GM12878 (cell line): ENCODE results near the gene PCDHGC3. TPM values are rescaled to one million over a fixed set of nuclear protein-coding genes. Genes with fewer than 3 reads are reported as not detected.

Source experiments
- ATAC-seq: fragments of 200-7000 bp; cut with Tn5 transposase; 3 replicates; pipeline ENCODE4 v1.9.1; 2020; ENCODE audit warnings: mild to moderate bottlenecking, moderate library complexity
- BruUV-seq: library from RNA; stranded (reverse); fragments of 400-500 nt; replicated peaks from 2 replicates; lab custom pipeline; 2021; lab: Mats Ljungman, UMichigan
- CTCF ChIA-PET: fragments of 300-600 bp; sonication (Branson Sonifier 250); formaldehyde crosslinking; extraction: SDS; loops from one replicate; lab custom pipeline; 2021; ENCODE audit warnings: inconsistent platforms; lab: Yijun Ruan, JAX
- POLR2A ChIA-PET: fragments of 350-600 bp; formaldehyde crosslinking; extraction: SDS; loops from one replicate; lab custom pipeline; 2021; ENCODE audit warnings: inconsistent platforms; lab: Charles Lee
- RAD21 ChIA-PET: fragments of 300-600 bp; sonication (Branson Sonifier 250); formaldehyde crosslinking; loops from one replicate; lab custom pipeline; 2023; ENCODE audit warnings: antibody characterized with exemption; ENCODE audit not compliant: unreplicated experiment; lab: Charles Lee
- SMC1A ChIA-PET: fragments of 300-600 bp; sonication (Branson Sonifier 250); formaldehyde crosslinking; loops from one replicate; lab custom pipeline; 2023; ENCODE audit not compliant: unreplicated experiment, uncharacterized antibody; lab: Charles Lee
- DNase-seq: peaks from one replicate; pipeline ENCODE4 v3.0.0-alpha.2; 2011; ENCODE audit warnings: low read depth, low spot score
- FAIRE-seq: peaks from 3 replicates; lab custom pipeline; 2011; peaks lifted over from hg19 to GRCh38; lab: Jason Lieb, UNC
- H2AFZ ChIP-seq: 2 replicates; pipeline ENCODE4 v1.6.0; 2011; ENCODE audit warnings: low read depth, low read length, control low read depth; ENCODE audit not compliant: control insufficient read depth
- H3K27ac ChIP-seq: 2 replicates; pipeline ENCODE4 v1.5.1; 2011; ENCODE audit warnings: control low read depth; ENCODE audit not compliant: control insufficient read depth, insufficient read depth
- H3K27me3 ChIP-seq, 2 experiments: replicated peaks in 1 of 2; 2 replicates each; pipeline versions ENCODE4 v1.6.0 to v1.6.1; 2011; ENCODE audit warnings: low read length in 1 of 2; ENCODE audit not compliant: control insufficient read depth in 2 of 2, insufficient read depth in 2 of 2
- H3K36me3 ChIP-seq, 2 experiments: 2 replicates each; pipeline ENCODE4 v1.5.1; 2011; ENCODE audit warnings: low read length in 1 of 2; ENCODE audit not compliant: control insufficient read depth in 2 of 2, insufficient read depth in 2 of 2
- H3K4me1 ChIP-seq: 2 replicates; pipeline ENCODE4 v1.6.1; 2011; ENCODE audit warnings: mild to moderate bottlenecking, low read length, moderate library complexity, mixed read lengths; ENCODE audit not compliant: control insufficient read depth, insufficient read depth
- H3K4me2 ChIP-seq: 2 replicates; pipeline ENCODE4 v1.6.0; 2011; ENCODE audit warnings: control low read depth; ENCODE audit not compliant: control insufficient read depth, insufficient read depth
- H3K4me3 ChIP-seq: fragments of 200-600 bp; sonication (generic); 2 replicates; pipeline ENCODE4 v1.5.1; 2016
- H3K79me2 ChIP-seq: 2 replicates; pipeline ENCODE4 v1.6.0; 2011; ENCODE audit warnings: low read length; ENCODE audit not compliant: control insufficient read depth, insufficient read depth
- H3K9ac ChIP-seq: 2 replicates; pipeline ENCODE4 v1.8.0; 2011; ENCODE audit warnings: low read length, control low read depth, mixed read lengths; ENCODE audit not compliant: control insufficient read depth, insufficient read depth
- H3K9me3 ChIP-seq: replicated peaks from 3 replicates; pipeline ENCODE4 v1.5.1; 2011; ENCODE audit warnings: mild to moderate bottlenecking, low read length; ENCODE audit not compliant: control insufficient read depth, insufficient read depth
- H4K20me1 ChIP-seq: 2 replicates; pipeline ENCODE4 v1.6.0; 2011; ENCODE audit not compliant: control insufficient read depth, insufficient read depth
- ASH2L ChIP-seq: fragments of 300-600, 200-600 bp; sonication (generic); IDR thresholded peaks from 2 replicates; pipeline ENCODE4 v1.6.1; 2017; ENCODE audit warnings: low read depth, mild to moderate bottlenecking, borderline replicate concordance
- ATF3 ChIP-seq: IDR thresholded peaks from 2 replicates; pipeline ENCODE4 v1.6.1; 2011; ENCODE audit warnings: low read depth, mild to moderate bottlenecking, low read length, moderate library complexity, borderline replicate concordance; ENCODE audit errors: extremely low read depth
- ATF7 ChIP-seq: fragments of 450-650 bp; IDR thresholded peaks from 2 replicates; pipeline ENCODE4 v1.6.1; 2016; ENCODE audit warnings: low read depth, mild to moderate bottlenecking
- CTCF ChIP-seq, 3 experiments: IDR thresholded peaks in 2 of 3; conservative IDR thresholded peaks in 1 of 3; 2 replicates each; pipeline ENCODE4 v1.5.1; 2011; ENCODE audit warnings: low read depth in 3 of 3, low read length in 3 of 3, mild to moderate bottlenecking in 3 of 3, control low read depth in 2 of 3, moderate library complexity in 2 of 3, inconsistent platforms in 1 of 3, mixed read lengths in 1 of 3; ENCODE audit not compliant: control insufficient read depth in 2 of 3, insufficient read depth in 1 of 3; ENCODE audit errors: extremely low read depth in 1 of 3
- HSF1 ChIP-seq: fragments of 150-350 bp; IDR thresholded peaks from 2 replicates; pipeline ENCODE4 v1.6.1; 2014; ENCODE audit warnings: mild to moderate bottlenecking, low read depth, low read length
- MAX ChIP-seq: IDR thresholded peaks from 2 replicates; pipeline ENCODE4 v1.6.1; 2012; ENCODE audit warnings: low read depth, low read length, improper control_type of control experiment
- MLLT1 ChIP-seq: fragments of 450-650 bp; IDR thresholded peaks from 2 replicates; pipeline ENCODE4 v1.6.1; 2016; ENCODE audit warnings: mild to moderate bottlenecking
- SKIL ChIP-seq: fragments of 450-650 bp; IDR thresholded peaks from 2 replicates; pipeline ENCODE4 v1.6.1; 2017; ENCODE audit warnings: mild to moderate bottlenecking, low read depth, inconsistent platforms; ENCODE audit not compliant: poor library complexity, severe bottlenecking
- SMARCA5 ChIP-seq: fragments of 450-650 bp; IDR thresholded peaks from 2 replicates; pipeline ENCODE4 v1.6.1; 2017; ENCODE audit warnings: mild to moderate bottlenecking
- WGBS: methylation state at CpG from one replicate; pipeline ENCODE4 v1.1.6; 2016; ENCODE audit warnings: low lambda C conversion rate; ENCODE audit not compliant: insufficient replicate concordance, insufficient coverage; ENCODE audit errors: missing lambda C conversion rate; 5-methylcytosine and 5-hydroxymethylcytosine counted together
- in situ Hi-C: fragments of 300-500 bp; cut with MboI; formaldehyde crosslinking; loops from 9 replicates; pipeline ENCODE4 v1.14.3; 2018; ENCODE audit warnings: mixed read lengths
- intact Hi-C: fragments of 100-400 bp; cut with micrococcal nuclease; formaldehyde crosslinking; loops from one replicate; pipeline ENCODE4 v1.14.2; 2022; ENCODE audit not compliant: unreplicated experiment
- polyA plus RNA-seq, 11 experiments: library from polyadenylated mRNA; depleted of rRNA in 4 of 11; unstranded in 6 of 11; stranded (reverse) in 5 of 11; fragments of >200 nt; fragmentation: Nextera tagmentation in 4 of 11; fragmentation: Illumina TruSeq in 1 of 11; extraction: Ambion mirVana in 4 of 11; extraction: Trizol in 1 of 11; gene quantifications; 1 replicate in 1 of 11; 2 replicates in 10 of 11; pipeline versions ENCODE4 v1.2.1 to v1.2.3, GENCODE V29; 2011 to 2016; ENCODE audit warnings: inconsistent platforms in 2 of 11, missing spikeins in 2 of 11, low read depth in 1 of 11
- total RNA-seq, 4 experiments: library from RNA; depleted of rRNA in 3 of 4; stranded (reverse); fragments of >200 nt in 3 of 4; fragmentation: Illumina TruSeq in 1 of 4; extraction: Trizol in 1 of 4; gene quantifications; 2 replicates each; pipeline versions ENCODE4 v1.2.1 to v1.2.3, GENCODE V29; 2013 to 2021

PCDHGC3 gene
- total and polyA plus RNA-seq, 10 of the 15 experiments (the other 5 are each of a cell fraction or from before 2014, with no cell fraction given) = 0.53 to 22.1 (median 12.0) TPM

- Histone ChIP-seq H3K27ac (no peak overlapping the region), H4K20me1 (no peaks in the 10 kb centered on the region), H3K4me3 (no peak overlapping the region), H3K36me3 (peaks cover 0 to 4% of the 10 kb centered on the region in 2 experiments; a peak in 1 of 4 replicates), H3K27me3 (no peaks in the 10 kb centered on the region), H3K9me3 (no peaks in the 10 kb centered on the region), H2AFZ (no peak overlapping the region), H3K9ac (no peak overlapping the region), H3K79me2 (no peaks in the 10 kb centered on the region; the same call in none of the 2 replicates), H3K4me1 (peaks cover 42% of the 10 kb centered on the region), H3K4me2 (no peak overlapping the region)
- RAD21 ChIA-PET = no interaction called here
- 60% methylated on average over 4 of the region's 4 CpGs for WGBS
- in situ Hi-C loops (no loop called here), intact Hi-C loops (no loop called here)
- CTCF ChIA-PET = interaction anchor here (0.5 to 11.9 kb wide), 8 partner anchors 9 to 134 kb away, joined by 3 to 213 read pairs (median 6); partner anchors contain the start of genes PCDHGA10, PCDHGA11, PCDHGC3 and PCDHGC4
- TF ChIP-seq HSF1 (no peak), SMARCA5 (no peak), CTCF (IDR thresholded peaks at IDR 0.05 in 2 of 3, conservative IDR thresholded peaks at IDR 0.05 in 1 of 3; ENCODE audit: control insufficient read depth in 2 of 3, extremely low read depth in 1 of 3, insufficient read depth in 1 of 3, low read depth in 3 of 3, low read length in 3 of 3) (no peak), ASH2L (no peak), ATF7 (no peak), MAX (no peak), ATF3 (no peak), SKIL (no peak), MLLT1 (no peak)
- SMC1A ChIA-PET = interaction anchor here (0.9 to 1.4 kb wide), 2 partner anchors 10 to 20 kb away, joined by 4 to 6 read pairs; no protein-coding TSS in a partner anchor
- BruUV-seq = no TSS peak
- no peak for DNase-seq
- POLR2A ChIA-PET = no interaction called here
- no peak for FAIRE-seq
- ATAC-seq = no peak
These were observed 28.4 kb downstream of the PCDHGC3 start for GRCh38 chr5:141504216-141504615.
